ENCODE measurements around the gene STAB1. TPM values are rescaled to one million over a fixed set of nuclear protein-coding genes. Genes with fewer than 3 reads are reported as not detected.
A peak's percentile ranks its signal among the peaks of the same experiment; 100 is the strongest.

STAB1 gene
- total RNA-seq, 4 donors from 2014 or later = 76.2 to 167 (median 95.8) TPM

DNA sequence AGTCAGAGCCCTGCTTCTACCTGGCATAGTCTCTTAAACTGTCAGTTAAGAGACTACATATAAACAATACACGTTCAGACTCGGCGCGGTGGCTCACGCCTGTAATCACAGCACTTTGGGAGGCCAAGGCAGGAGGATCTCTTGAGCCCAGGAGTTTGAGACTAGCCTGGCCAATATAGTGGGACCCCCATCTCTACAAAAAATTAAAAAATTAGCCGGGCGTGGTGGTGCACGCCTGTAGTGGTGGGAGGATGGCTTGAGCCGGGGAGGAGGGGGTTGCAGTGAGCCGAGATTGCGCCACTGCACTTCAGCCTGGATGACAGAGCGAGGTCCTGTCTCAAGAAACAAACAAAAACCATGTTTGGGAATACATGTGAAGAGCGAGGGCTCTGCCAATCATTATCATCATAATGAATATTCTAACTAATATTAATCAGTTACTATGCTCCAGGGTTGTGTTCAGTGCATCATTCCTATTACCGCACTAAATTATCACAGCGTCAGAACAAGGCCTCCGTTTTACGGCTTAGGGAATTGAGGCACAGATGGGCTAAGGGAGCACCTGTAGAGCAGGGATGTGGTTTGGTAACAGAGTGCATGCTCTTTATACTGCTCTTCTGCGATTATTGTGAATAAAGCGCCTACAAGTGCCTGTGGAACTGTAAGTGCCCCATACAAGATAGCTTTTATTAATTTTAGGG, 40.4 kb downstream of the STAB1 start:
- H3K9me3 ChIP-seq = no peaks in the 10 kb centered on the region
- H3K4me1 ChIP-seq = peaks cover 0 to 88% (median 45%) of the 10 kb centered on the region in 3 donors
- TF ChIP-seq POLR2AphosphoS5 (IDR thresholded peaks at IDR 0.05) = no peak
- no peak for TF ChIP-seq POLR2A (IDR thresholded peaks at IDR 0.05)
- TF ChIP-seq, protein P1, sequence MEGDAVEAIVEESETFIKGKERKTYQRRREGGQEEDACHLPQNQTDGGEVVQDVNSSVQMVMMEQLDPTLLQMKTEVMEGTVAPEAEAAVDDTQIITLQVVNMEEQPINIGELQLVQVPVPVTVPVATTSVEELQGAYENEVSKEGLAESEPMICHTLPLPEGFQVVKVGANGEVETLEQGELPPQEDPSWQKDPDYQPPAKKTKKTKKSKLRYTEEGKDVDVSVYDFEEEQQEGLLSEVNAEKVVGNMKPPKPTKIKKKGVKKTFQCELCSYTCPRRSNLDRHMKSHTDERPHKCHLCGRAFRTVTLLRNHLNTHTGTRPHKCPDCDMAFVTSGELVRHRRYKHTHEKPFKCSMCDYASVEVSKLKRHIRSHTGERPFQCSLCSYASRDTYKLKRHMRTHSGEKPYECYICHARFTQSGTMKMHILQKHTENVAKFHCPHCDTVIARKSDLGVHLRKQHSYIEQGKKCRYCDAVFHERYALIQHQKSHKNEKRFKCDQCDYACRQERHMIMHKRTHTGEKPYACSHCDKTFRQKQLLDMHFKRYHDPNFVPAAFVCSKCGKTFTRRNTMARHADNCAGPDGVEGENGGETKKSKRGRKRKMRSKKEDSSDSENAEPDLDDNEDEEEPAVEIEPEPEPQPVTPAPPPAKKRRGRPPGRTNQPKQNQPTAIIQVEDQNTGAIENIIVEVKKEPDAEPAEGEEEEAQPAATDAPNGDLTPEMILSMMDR (IDR thresholded peaks at IDR 0.05) = no peak
- TF ChIP-seq EP300 (IDR thresholded peaks at IDR 0.05) = no peak
- 75 to 84% methylated on average over 10 to 14 of the region's 19 CpGs for WGBS, 2 donors (ENCODE audit: low coverage in 1 of 2)
- H3K4me3 ChIP-seq = peak overlapping the region in 1 of 2 donors; percentile 77
- peak overlapping the region in 3 of 4 donors; percentile 93 to 95 (median 94) for H3K27ac ChIP-seq
- no peaks in the 10 kb centered on the region for H3K36me3 ChIP-seq
- H3K27me3 ChIP-seq = no peaks in the 10 kb centered on the region
- ATAC-seq = no peak

DNA sequence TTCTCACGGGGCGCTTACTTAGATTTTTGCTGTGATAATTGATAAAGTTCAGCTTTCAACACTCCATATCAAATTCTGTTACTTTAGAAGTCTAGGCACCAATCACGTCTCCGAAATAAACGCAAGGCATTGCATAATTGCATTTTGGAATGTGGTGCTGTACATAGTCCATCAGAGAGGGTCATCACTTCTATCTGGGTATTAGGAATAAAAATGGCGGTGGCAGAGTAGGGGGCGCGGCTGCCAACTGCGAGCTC, 40.9 kb downstream of the STAB1 start:
- ATAC-seq = no peak
- Histone ChIP-seq H3K9me3 (no peaks in the 10 kb centered on the region), H3K4me1 (peaks cover 0 to 84% (median 40%) of the 10 kb centered on the region in 3 donors), H3K27me3 (no peaks in the 10 kb centered on the region), H3K4me3 (peak overlapping the region in 1 of 2 donors; percentile 77), H3K36me3 (peaks cover 0 to 3% of the 10 kb centered on the region in 2 donors), H3K27ac (peak overlapping the region in 3 of 4 donors; percentile 93 to 95 (median 94))
- WGBS, 2 donors (ENCODE audit: low coverage in 1 of 2) = 14 to 41% methylated on average over 2 to 9 of the region's 9 CpGs
- no peak for TF ChIP-seq EP300 (IDR thresholded peaks at IDR 0.05)
- no peak for TF ChIP-seq POLR2A (IDR thresholded peaks at IDR 0.05)
- no peak for TF ChIP-seq POLR2AphosphoS5 (IDR thresholded peaks at IDR 0.05)
- TF ChIP-seq, protein P1 (IDR thresholded peaks at IDR 0.05) = no peak

GRCh38 chr3:52536369-52537164, 41.4 kb downstream of the STAB1 start, which contains the start of gene UQCC5:
UQCC5 (plus strand) TSS chr3:52536605; CDS start chr3:52536756, 151 bp downstream.
- no peaks in the 10 kb centered on the region for H3K27me3 ChIP-seq
- 0% methylated on average over 2 to 9 of the region's 65 CpGs for WGBS, 2 donors (ENCODE audit: low coverage in 1 of 2)
- H3K4me3 ChIP-seq = peak within 1 kb of the TSS; percentile 42 to 77
- peaks cover 0 to 8% of the 10 kb centered on the region in 2 donors for H3K36me3 ChIP-seq
- peak; percentile 95 to 97 for TF ChIP-seq POLR2A (IDR thresholded peaks at IDR 0.05)
- TF ChIP-seq, protein P1 (IDR thresholded peaks at IDR 0.05) = peak in 1 of 4 experiments; percentile 21
- TF ChIP-seq POLR2AphosphoS5 (IDR thresholded peaks at IDR 0.05) = peak; percentile 100
- no peak for TF ChIP-seq EP300 (IDR thresholded peaks at IDR 0.05)
- H3K4me1 ChIP-seq = peaks cover 0 to 78% (median 35%) of the 10 kb centered on the region in 3 donors
- peak within 1 kb of the TSS; percentile 62 to 95 (median 94) for H3K27ac ChIP-seq
- H3K9me3 ChIP-seq = no peaks in the 10 kb centered on the region
- peak; percentile 94 for ATAC-seq

GRCh38 chr3:52537165-52537620, 42.1 kb downstream of the STAB1 start:
- H3K4me1 ChIP-seq = peaks cover 0 to 72% (median 29%) of the 10 kb centered on the region in 3 donors
- no peak for TF ChIP-seq POLR2A (IDR thresholded peaks at IDR 0.05)
- TF ChIP-seq, protein P1 (IDR thresholded peaks at IDR 0.05) = peak in 1 of 4 experiments; percentile 7

More at GRCh38 chr3:52537165-52537620, 42.1 kb downstream of the STAB1 start:
- no peak for ATAC-seq
- no peaks in the 10 kb centered on the region for H3K9me3 ChIP-seq
- H3K27ac ChIP-seq = peak overlapping the region; percentile 62 to 95 (median 94)
- H3K27me3 ChIP-seq = no peaks in the 10 kb centered on the region
- peak overlapping the region; percentile 42 to 77 for H3K4me3 ChIP-seq
- 5 to 8% methylated on average over 3 to 4 of the region's 6 CpGs for WGBS, 2 donors (ENCODE audit: low coverage in 1 of 2)
- H3K36me3 ChIP-seq = peaks cover 0 to 15% of the 10 kb centered on the region in 2 donors
